GM12892 (cell line): ENCODE results near the gene ATOX1.

Experiments used
- POLR2AphosphoS5 ChIP-seq: IDR thresholded peaks from 2 replicates; pipeline ENCODE4 v1.6.1; 2011; ENCODE audit warnings: low read depth, low read length, control low read depth
- TAF1 ChIP-seq: IDR thresholded peaks from 2 replicates; pipeline ENCODE4 v1.6.1; 2011; ENCODE audit warnings: low read depth, mild to moderate bottlenecking, control low read depth, low read length, borderline replicate concordance

DNA sequence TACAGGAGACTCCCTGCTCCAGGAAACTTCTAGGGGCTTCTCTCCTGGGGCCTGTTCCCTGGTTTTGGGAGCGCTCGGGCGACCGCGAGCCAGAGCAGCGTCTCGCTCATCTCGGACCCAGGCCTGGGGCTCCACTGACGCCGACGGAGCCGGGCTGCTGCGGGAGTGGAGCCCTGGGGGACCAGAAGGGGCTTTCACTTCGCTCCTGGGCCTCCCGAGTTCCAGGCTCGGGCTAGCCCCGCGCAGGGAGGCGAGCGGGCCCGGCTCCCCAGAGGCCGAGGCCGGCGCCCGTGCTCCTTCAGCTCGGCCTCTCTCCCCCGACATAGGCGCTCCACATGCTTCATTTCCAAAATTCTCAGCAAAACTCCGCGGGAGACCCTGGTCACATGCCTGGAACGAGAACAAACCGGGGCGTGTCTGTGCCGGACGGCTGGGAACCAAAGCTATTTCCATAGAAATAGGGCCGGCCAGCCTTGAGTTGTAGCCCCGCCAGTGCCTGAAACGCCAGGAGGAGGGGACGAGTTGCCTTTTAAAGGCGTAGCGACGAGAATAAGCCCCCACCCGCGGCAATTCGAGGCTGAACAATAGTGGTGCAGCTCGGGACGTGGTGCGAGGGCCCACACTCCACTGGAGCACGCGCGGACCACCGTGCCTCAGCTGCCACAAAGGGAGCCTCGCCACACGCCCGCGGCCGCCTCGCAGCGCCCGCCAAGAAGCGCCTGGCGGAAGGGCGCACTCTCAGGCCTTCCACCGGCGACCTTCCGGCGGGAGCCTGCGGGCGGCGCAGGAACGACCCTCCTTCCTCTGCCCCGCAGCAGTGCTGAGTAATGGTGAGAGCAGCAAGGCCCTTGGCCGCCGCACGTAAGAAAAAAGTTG lies 12.2 kb upstream of the ATOX1 start:
- TF ChIP-seq TAF1 (no peak), POLR2AphosphoS5 (peak; percentile 74)
